ENCODE data around the gene CCR7.

The CCR7 gene

DNA sequence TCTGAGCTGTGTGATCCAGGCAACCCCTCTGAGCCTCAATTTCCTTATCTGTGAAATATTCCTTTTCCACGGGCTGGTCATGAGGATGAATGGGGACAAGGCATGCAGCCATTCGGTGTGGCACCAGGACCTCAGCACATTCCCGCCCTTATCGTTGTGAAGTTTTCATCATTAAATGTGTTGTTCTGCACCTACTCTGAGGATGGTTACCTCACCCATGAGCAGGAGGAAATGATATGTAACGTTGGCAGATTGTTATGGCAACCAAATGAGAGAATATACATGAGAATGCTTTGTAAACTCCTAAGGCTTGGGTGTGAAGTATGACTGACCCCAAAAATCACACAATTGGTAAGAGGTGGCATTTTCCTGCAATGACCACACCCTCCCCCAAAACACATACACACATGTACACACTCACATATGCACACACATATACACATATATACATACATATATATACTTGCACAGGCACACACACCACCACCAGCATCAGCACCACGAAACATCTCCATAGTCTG is 42.8 kb upstream of the CCR7 start:
- no peak overlapping the region for H3K4me3 ChIP-seq (ENCODE audit: low read length)
- TF ChIP-seq, protein P1, sequence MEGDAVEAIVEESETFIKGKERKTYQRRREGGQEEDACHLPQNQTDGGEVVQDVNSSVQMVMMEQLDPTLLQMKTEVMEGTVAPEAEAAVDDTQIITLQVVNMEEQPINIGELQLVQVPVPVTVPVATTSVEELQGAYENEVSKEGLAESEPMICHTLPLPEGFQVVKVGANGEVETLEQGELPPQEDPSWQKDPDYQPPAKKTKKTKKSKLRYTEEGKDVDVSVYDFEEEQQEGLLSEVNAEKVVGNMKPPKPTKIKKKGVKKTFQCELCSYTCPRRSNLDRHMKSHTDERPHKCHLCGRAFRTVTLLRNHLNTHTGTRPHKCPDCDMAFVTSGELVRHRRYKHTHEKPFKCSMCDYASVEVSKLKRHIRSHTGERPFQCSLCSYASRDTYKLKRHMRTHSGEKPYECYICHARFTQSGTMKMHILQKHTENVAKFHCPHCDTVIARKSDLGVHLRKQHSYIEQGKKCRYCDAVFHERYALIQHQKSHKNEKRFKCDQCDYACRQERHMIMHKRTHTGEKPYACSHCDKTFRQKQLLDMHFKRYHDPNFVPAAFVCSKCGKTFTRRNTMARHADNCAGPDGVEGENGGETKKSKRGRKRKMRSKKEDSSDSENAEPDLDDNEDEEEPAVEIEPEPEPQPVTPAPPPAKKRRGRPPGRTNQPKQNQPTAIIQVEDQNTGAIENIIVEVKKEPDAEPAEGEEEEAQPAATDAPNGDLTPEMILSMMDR (conservative IDR thresholded peaks at IDR 0.05; ENCODE audit: low read depth, low read length), result no peak
- no peak for DNase-seq (ENCODE audit: low read depth)

DNA sequence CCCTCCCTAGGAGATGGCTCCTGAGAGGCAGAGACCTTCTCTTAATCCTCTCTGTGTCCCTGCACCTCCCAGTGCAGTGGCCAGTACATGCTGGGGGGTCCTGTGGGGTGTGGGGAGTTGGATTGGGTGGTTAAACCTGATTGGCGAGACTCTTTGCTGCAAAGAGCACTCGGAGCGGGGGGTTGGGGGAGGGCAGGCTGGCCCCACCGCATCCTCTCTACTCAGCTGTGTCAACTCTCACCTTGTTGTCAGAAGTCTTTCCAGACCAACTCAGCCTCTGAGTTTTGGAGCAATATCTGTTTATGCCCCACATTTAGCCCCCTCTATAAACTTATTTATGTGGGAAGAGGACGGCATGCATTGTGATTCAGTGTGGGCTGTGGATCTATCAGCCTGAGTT is 42.4 kb upstream of the CCR7 start:
- DNase-seq (ENCODE audit: low read depth), result no peak
- H3K4me3 ChIP-seq (ENCODE audit: low read length), result no peak overlapping the region

DNA sequence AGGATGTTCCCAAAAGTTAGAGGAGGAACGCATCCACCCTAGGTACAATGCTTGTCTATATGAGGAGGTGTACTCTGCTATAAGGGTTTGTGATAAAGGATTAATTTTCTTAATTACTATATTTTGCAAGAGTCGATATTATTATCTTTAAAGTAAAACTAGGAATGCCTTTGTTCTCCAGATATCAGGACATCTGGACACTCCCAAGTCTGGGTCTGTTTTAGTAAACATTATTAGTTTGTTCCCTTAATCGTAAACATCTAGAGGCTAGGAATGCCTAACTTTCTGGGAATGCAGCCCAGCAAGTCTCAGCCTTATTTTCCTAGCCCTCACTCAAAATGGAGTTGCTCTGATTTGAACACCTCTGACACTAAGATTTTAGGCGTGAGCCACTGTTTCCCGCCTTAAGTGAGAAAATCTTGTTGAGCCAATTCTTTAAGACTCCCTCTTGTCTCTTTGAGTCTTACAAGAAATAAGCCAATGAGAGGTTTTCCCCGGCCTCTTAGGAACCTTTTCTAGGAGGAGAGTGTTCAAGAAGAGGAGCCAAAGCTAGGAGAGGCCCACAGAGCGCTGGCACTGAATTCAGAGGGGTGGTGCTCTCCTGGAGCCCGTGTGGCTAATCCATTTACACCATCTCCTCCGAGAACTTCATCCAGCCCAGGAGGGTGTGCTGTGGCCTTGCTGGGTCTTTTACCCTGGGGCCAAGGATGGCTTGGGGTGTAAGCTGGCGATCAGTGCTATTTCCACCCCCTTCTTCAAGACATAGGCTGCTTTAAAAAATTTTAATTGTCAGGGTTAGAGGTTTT is 41.5 kb upstream of the CCR7 start:
- DNase-seq (ENCODE audit: low read depth), result no peak
- TF ChIP-seq, protein P1 (conservative IDR thresholded peaks at IDR 0.05; ENCODE audit: low read depth, low read length), result no peak
- H3K4me3 ChIP-seq (ENCODE audit: low read length), result no peak overlapping the region

More for the DNA sequence above, 42.4 kb upstream of the CCR7 start:
- TF ChIP-seq, protein P1 (conservative IDR thresholded peaks at IDR 0.05; ENCODE audit: low read depth, low read length), result no peak

DNA sequence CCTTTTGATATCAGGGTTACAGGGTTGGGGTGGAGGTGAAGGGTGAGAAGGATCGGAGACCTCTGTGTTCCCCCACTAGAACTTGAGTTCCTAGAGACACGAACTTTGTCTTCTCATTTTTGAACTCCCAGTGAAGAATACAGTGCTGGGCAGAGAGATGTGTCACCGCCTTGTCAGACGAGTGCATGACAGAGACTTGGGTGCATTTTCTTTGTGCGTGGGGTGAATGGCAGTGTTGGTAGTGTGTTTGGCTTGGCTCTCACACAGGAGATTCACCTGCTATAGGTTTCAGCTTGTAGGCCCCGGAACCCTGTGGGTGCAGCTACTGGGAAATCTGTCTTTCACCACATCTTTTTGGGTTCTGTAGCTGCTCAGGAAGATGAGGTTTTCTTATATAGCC is 40.0 kb upstream of the CCR7 start:
- TF ChIP-seq, protein P1 (conservative IDR thresholded peaks at IDR 0.05; ENCODE audit: low read depth, low read length), result no peak
- no peak overlapping the region for H3K4me3 ChIP-seq (ENCODE audit: low read length)
- no peak for DNase-seq (ENCODE audit: low read depth)

DNA sequence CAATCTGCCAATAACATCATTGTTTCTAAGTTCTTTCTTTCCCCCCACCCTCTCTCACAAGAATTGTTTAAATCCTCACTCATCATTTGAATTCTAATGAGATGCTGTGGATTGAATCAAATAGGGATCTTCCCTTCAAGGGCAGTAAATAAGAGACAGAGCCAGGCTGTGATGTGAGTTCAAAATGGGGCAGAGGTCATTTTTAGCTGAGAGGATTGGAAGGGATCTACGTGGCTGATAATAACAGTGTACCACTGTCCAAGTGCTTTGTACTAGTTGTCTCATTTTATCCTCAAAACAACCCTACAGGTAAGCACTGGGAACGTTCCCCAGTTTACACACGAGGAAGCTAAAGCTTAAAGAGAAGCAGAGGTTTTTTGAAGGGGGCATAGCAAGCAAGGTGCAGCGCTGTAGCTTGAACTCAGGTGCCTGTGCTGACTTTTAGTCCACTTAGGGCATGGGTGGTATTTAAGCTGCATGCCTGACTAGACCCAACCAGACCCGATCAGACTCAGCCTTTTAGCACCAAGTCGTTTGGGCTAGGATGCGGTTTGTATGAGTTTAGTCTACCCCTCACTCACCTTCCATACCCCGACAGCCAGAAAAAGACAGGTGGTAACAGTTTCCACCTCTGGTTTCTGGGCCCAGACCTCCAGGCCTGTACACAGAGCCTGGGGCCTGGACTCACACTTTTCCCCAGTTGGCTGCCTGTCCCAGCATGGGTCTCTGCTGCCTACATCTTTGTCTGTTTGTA is 39.2 kb upstream of the CCR7 start:
- H3K4me3 ChIP-seq (ENCODE audit: low read length), result no peak overlapping the region
- TF ChIP-seq, protein P1 (conservative IDR thresholded peaks at IDR 0.05; ENCODE audit: low read depth, low read length), result no peak
- DNase-seq (ENCODE audit: low read depth), result no peak

DNA sequence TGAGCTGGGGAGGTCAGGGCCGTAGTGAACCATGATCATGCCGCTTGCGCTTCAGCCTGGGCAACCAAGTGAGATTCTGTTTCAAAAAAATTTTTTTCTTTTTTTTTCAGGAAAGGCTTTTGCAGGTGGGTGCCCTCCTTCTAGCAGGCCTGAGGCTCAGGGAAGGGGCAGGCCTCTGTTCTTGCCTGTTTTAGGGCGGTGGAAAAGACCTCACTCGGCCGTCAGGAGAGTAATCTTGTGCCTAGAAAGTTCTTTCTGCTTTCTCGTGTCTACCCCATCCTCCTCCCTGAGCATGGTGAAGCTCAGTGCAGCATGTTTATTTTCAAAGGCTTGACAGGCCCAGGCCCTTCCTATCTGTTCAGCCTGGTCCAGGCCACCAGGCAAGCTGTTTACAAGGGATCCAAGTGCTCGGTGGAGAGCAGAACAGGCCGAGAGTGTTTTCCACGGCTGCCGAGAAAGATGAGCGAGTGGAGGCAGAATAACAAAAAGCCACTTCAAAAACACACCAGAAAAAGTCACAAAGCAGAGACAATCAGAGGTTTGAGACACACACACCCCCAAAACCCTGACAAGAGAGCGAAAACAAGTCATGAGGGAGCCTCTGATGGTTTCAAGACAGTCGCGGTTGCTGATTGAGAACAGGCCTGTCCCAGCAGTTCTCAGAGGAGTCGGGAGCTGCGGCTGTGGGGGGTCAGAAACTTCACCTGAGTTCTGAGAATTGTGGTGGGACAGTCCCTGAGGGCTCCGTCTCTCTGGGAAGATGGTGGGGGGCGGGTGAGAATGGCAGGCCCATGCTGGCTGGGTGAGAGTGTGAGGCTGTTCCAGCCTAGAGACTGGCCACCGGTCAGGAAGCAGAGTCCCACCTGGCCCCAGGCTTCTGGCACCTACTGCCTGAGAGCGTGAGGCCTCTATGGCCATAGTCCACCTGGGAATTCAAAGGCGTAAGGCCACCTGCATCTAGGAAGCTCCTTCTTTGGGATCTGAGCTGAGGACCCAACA is 37.5 kb upstream of the CCR7 start:
- no peak for DNase-seq (ENCODE audit: low read depth)
- TF ChIP-seq, protein P1 (conservative IDR thresholded peaks at IDR 0.05; ENCODE audit: low read depth, low read length), result no peak
- H3K4me3 ChIP-seq (ENCODE audit: low read length), result no peak overlapping the region
